DMS53 treated with DMSO at 0.1 percent for 48 hours (cell line): ENCODE results near the gene UGT1A1.

ENCODE experiments used
- DNase-seq: peaks from one replicate; lab custom pipeline; 2025; ENCODE audit not compliant: unreplicated experiment; lab: John Stamatoyannopoulos, UW

UGT1A1 gene

DNA sequence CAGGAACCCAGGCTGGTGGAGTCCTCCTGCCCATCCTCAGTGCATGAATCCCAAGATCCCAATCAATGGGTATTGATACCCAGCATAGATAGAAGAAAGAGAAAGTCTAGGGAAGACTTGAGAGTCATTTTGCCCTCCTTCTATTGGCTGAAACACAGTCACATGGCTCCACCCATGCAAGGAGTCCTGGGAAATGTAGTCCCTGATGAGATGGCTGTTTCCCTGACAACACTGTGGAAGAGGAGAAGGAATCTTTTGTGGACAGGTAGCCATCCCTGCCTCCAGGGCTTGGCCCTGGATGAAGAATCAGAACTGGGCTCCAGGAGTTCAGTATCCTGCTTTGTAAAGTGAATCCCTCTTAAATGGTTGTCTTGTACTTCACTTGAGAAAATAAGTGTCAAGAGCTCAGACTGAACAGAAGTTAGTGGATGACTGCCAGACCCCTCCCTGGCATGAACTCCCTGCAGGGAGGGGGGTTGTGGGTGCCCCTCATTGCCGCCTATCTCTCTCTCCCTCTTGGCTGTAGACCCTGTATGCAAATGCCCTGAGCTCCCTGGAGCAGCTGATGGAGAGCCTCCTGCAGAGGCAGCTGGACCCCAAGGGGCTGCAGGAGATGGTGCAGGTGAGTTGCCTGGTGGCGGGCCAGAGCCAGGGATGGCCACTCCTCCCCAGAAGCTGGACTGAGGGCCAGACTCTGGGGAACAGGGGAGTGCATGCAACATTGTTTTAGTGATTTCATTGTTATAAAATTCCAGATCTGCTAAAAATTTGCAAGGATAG lies 54.2 kb downstream of the UGT1A1 start:
- DNase-seq = no peak

DNA sequence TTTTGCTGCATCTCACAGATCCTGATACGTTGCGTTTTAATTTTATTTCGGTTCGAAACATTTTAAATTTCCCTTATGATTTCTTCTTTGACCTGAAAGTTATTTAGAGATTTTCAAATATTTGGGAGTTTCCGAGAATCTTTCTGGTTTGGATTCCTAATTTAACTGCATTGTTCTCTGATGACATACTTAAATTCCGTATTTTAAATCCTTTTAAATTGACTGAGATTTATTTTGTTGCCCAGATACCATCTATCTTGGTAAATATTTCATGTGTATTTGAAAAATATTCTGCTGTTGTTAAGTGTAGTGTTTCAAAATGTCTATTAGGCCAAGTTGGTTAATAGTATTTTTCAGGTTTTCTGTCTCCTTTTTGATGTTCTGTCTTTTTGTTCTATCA lies 55.8 kb downstream of the UGT1A1 start:
- no peak for DNase-seq

GRCh38 chr2:233816334-233816733 lies 56.3 kb downstream of the UGT1A1 start:
- no peak for DNase-seq

- DNase-seq = no peak
These were observed 56.7 kb downstream of the UGT1A1 start for GRCh38 chr2:233816771-233817170.

- DNase-seq = no peak
These were observed 57.4 kb downstream of the UGT1A1 start for GRCh38 chr2:233817361-233817911.

DNA sequence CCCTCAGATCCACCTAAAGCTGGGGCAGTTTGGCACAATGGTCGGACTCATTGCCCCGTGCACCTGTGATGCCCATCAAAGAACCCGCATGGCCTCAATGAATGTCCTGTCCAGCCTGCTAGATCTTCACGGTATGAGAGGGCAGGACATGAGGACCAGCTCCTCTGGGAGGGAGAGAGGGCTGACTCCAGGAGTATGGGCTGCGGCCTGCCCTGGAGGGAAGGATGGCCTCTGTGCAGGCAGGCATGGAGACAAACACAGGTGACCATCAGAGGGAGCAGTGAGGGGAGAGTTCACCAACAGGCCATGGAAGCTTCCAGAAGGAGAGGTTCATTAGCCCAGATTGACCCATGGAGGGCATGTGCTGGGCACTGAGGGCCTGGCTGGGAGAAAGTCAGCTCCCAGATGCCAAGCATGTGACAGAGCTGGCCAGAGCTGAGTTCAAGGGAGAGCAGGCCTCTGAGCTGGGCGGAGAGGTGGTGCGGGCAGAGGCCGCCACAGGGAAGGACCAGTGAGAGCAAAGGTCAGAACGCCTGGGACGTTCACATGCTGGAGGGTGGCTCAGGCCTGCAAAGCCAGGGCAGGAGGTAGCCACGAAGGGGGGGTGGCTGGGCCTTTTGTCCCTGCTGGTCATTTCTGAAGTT lies 58.0 kb downstream of the UGT1A1 start:
- no peak for DNase-seq

GRCh38 chr2:233818639-233819621 lies 58.9 kb downstream of the UGT1A1 start:
- DNase-seq = no peak

DNA sequence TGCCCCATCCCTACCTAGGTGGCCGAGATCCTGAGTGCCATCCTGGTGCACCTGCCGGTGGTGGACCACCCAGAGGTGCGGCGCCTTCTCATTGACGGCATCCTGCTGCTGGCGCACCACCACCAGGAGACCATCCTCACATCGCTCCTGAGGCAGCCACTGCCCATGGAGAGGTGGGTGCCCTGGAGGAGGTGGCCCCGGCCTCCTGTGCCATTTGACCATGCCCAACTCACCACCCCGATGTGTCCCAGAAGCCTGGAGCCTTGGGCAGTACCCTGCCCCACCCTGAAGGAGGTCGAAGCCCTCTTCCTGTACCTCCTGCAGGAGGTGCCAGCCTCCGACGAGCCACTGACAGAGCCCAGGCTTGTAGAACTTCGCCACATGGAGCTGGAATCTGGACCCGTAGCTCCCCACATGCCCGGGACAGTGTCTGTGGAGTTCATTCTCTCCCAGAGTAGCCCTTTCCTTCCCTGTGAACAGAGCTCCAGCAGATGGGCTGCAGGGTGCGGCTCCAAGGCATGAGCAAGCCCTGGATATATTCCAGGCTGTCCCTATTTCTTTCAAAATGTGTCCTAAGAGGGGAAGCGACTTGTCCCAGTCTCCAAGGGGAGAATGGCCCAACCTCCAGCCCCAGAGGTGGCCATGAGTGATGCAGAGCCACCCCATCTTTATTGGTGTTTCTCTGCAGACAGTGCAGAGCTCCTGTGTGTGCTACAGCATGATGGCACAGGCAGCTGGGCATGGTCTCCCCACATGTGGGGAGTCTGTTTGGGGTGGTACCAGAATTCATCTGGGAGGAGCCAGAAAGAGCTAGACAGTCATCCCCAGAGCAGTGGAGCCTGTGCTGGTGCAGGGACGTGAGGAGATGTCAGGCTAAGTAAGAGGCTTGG lies 60.1 kb downstream of the UGT1A1 start:
- DNase-seq = no peak

DNA sequence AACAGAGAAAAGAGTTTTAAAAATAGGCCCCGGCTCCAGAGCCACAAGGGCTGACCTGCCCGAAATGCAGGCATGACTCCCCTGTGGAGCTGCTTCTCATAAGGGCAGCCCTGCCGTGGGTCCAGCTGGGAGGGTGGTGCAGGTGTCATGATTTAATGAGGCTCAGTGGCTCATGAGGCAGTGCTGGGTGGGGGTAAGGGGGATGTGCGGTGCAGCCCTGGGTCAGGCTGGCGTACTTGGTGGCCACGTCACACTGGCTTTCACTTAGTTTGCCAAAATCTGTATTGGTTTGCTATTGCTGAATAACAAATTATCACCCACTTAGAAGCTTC lies 60.7 kb downstream of the UGT1A1 start:
- no peak for DNase-seq

- no peak for DNase-seq
These were observed 61.1 kb downstream of the UGT1A1 start for GRCh38 chr2:233821196-233821595.

DNA sequence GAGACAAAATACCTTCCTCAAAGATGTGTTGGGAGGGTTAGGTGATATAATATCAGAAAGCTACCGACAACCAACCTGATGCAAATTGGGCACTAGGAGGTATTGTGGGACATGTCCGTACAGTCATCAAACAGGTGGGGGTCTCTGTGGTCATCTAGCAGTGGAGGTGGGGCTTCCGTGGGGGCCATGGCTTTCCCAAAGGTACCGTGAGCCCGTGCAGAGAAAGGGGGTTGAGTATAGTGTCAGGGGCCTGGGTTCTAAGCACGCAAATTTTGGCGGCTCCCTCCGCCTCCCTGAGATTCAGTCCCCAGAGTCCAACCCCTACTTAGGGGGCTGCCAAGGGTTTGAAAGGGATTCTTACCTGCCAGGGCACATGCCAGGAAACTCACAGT lies 61.6 kb downstream of the UGT1A1 start:
- DNase-seq = no peak

- DNase-seq = no peak
These were observed 62.2 kb downstream of the UGT1A1 start for GRCh38 chr2:233822101-233822771.
